Measurements from ENCODE around the gene ZNF687.

Gene ZNF687

DNA sequence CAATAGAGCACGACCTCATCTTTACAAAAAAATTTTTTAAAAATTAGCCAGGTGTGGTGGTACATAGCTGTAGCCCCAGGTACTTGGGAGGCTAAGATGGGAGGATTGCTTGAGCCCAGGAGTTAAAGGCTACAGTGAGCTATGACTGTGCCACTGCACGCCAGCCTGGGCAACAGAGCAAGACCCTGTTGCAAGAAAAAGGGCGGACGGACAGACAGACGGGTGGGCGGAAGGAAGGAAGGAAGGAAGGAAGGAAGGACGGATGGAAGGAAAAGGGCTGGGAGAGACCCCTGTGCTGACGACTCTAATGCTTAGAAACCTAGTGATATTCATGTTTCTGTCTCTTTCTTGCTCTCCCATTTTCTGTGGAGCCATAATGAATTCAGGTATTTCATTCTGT is 30.7 kb downstream of the ZNF687 start:
- no peaks in the 10 kb centered on the region for H3K9me3 ChIP-seq
- no peak overlapping the region for H3K27ac ChIP-seq
- H3K27me3 ChIP-seq = no peaks in the 10 kb centered on the region
- TF ChIP-seq, protein P1, sequence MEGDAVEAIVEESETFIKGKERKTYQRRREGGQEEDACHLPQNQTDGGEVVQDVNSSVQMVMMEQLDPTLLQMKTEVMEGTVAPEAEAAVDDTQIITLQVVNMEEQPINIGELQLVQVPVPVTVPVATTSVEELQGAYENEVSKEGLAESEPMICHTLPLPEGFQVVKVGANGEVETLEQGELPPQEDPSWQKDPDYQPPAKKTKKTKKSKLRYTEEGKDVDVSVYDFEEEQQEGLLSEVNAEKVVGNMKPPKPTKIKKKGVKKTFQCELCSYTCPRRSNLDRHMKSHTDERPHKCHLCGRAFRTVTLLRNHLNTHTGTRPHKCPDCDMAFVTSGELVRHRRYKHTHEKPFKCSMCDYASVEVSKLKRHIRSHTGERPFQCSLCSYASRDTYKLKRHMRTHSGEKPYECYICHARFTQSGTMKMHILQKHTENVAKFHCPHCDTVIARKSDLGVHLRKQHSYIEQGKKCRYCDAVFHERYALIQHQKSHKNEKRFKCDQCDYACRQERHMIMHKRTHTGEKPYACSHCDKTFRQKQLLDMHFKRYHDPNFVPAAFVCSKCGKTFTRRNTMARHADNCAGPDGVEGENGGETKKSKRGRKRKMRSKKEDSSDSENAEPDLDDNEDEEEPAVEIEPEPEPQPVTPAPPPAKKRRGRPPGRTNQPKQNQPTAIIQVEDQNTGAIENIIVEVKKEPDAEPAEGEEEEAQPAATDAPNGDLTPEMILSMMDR (IDR thresholded peaks at IDR 0.05) = no peak
- no peaks in the 10 kb centered on the region for H3K4me1 ChIP-seq (ENCODE audit: control insufficient read depth in 1 of 2, insufficient read depth in 1 of 2, low read depth in 1 of 2, low read length in 1 of 2)
- no peak overlapping the region for H3K4me3 ChIP-seq (ENCODE audit: low read depth in 1 of 2, low read length in 1 of 2)
- H3K36me3 ChIP-seq = peaks cover 97% of the 10 kb centered on the region

DNA sequence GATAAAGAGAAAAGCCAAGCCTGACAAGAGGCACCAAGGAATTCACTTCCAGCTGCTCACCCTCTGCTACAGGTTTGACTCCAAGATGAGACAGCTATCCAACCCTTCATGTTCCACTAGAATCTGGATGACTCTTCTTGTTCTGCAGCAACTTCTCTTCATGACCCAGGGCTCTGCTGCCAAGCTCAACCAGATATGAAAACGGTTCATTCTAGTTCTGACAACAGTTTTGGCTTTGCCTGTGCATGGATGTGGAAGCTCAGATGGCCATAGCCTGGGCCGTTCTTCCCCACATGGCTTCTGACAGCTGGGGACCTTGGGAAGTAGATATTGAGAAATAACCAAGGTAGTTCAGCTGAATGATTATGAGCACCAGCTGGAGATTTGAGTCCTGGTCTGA is 31.4 kb downstream of the ZNF687 start:
- TF ChIP-seq, protein P1 (IDR thresholded peaks at IDR 0.05) = no peak
- no peaks in the 10 kb centered on the region for H3K4me1 ChIP-seq (ENCODE audit: control insufficient read depth in 1 of 2, insufficient read depth in 1 of 2, low read depth in 1 of 2, low read length in 1 of 2)
- no peaks in the 10 kb centered on the region for H3K27me3 ChIP-seq
- H3K36me3 ChIP-seq = peaks cover 97% of the 10 kb centered on the region
- no peaks in the 10 kb centered on the region for H3K9me3 ChIP-seq
- H3K27ac ChIP-seq = no peak overlapping the region
- H3K4me3 ChIP-seq (ENCODE audit: low read depth in 1 of 2, low read length in 1 of 2) = no peak overlapping the region

- no peaks in the 10 kb centered on the region for H3K9me3 ChIP-seq
- TF ChIP-seq, protein P1 (IDR thresholded peaks at IDR 0.05) = no peak
- H3K27ac ChIP-seq = no peak overlapping the region
- H3K27me3 ChIP-seq = no peaks in the 10 kb centered on the region
- no peaks in the 10 kb centered on the region for H3K4me1 ChIP-seq (ENCODE audit: control insufficient read depth in 1 of 2, insufficient read depth in 1 of 2, low read depth in 1 of 2, low read length in 1 of 2)
- peaks cover 96% of the 10 kb centered on the region for H3K36me3 ChIP-seq
- H3K4me3 ChIP-seq (ENCODE audit: low read depth in 1 of 2, low read length in 1 of 2) = no peak overlapping the region
Measured at GRCh38 chr1:151314137-151314875, 32.2 kb downstream of the ZNF687 start.

- Histone ChIP-seq H3K27me3 (no peaks in the 10 kb centered on the region), H3K4me3 (ENCODE audit: low read depth in 1 of 2, low read length in 1 of 2) (no peak overlapping the region), H3K27ac (no peak overlapping the region), H3K36me3 (peaks cover 94% of the 10 kb centered on the region), H3K9me3 (no peaks in the 10 kb centered on the region), H3K4me1 (ENCODE audit: control insufficient read depth in 1 of 2, insufficient read depth in 1 of 2, low read depth in 1 of 2, low read length in 1 of 2) (no peaks in the 10 kb centered on the region)
- TF ChIP-seq, protein P1 (IDR thresholded peaks at IDR 0.05) = no peak
Measured at GRCh38 chr1:151315565-151316235, 33.6 kb downstream of the ZNF687 start.

GRCh38 chr1:151318975-151319374 is 36.9 kb downstream of the ZNF687 start:
- peaks cover 76% of the 10 kb centered on the region for H3K36me3 ChIP-seq
- no peaks in the 10 kb centered on the region for H3K9me3 ChIP-seq
- no peaks in the 10 kb centered on the region for H3K27me3 ChIP-seq
- TF ChIP-seq, protein P1 (IDR thresholded peaks at IDR 0.05) = no peak
- H3K4me1 ChIP-seq (ENCODE audit: control insufficient read depth in 1 of 2, insufficient read depth in 1 of 2, low read depth in 1 of 2, low read length in 1 of 2) = no peaks in the 10 kb centered on the region
- no peak overlapping the region for H3K27ac ChIP-seq
- H3K4me3 ChIP-seq (ENCODE audit: low read depth in 1 of 2, low read length in 1 of 2) = no peak overlapping the region
